SU-DHL-6 (cell line): Measurements from ENCODE around the gene CLDN5.

Source experiments
- EZH2phosphoT487 ChIP-seq: fragments of 200-600 bp; sonication (generic), shearing (Covaris generic); conservative IDR thresholded peaks from 2 replicates; pipeline ENCODE4 v1.6.1; 2018; ENCODE audit warnings: mild to moderate bottlenecking, antibody characterized with exemption, low read length, moderate library complexity, mixed read lengths
- TF ChIP-seq, protein P1 (sequence below): fragments of 200-600 bp; sonication (generic); IDR thresholded peaks from one replicate; pipeline ENCODE4 v1.5.1; 2017; ENCODE audit warnings: antibody characterized with exemption, mild to moderate bottlenecking, low read length, moderate library complexity; ENCODE audit not compliant: insufficient read depth, poor library complexity, severe bottlenecking

DNA sequence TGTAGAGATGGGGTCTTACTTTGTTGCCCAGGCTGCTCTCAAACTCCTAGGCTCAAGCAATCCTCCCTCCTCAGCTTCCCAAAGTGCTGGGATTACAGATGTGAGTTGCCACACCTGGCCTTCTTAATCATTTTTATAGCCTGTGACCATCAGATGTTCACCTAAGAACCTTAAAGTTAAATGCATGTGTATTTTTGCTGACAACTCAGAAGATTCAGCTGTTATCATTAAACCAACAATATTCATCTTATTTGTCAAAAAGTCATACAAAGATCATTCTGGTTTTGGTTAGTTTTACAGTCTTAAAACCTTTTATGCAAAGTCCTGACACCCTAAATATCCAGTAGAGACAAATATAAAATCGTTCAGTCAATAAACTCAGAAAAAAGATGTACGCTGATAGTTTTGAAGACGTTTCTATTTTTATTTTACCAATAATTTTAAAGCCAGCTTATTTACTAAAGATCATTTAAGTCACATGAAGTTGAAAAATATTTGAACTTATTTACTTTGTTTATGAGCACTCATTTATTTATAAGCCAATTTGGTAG is 22.2 kb downstream of the CLDN5 start:
- TF ChIP-seq, protein P1, sequence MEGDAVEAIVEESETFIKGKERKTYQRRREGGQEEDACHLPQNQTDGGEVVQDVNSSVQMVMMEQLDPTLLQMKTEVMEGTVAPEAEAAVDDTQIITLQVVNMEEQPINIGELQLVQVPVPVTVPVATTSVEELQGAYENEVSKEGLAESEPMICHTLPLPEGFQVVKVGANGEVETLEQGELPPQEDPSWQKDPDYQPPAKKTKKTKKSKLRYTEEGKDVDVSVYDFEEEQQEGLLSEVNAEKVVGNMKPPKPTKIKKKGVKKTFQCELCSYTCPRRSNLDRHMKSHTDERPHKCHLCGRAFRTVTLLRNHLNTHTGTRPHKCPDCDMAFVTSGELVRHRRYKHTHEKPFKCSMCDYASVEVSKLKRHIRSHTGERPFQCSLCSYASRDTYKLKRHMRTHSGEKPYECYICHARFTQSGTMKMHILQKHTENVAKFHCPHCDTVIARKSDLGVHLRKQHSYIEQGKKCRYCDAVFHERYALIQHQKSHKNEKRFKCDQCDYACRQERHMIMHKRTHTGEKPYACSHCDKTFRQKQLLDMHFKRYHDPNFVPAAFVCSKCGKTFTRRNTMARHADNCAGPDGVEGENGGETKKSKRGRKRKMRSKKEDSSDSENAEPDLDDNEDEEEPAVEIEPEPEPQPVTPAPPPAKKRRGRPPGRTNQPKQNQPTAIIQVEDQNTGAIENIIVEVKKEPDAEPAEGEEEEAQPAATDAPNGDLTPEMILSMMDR: no peak
- TF ChIP-seq EZH2phosphoT487: no peak
